Activated CD8-positive, alpha-beta memory T cell treated with anti-CD3 and anti-CD28 coated beads, Interleukin-2, amount 10 ng/mL, durations not matched to agents 7 days and 5 days (primary cell): ENCODE measurements around the gene CCDC87. TPM values are rescaled to one million over a fixed set of nuclear protein-coding genes. Genes with fewer than 3 reads are reported as not detected.
"Not testable (repeated sequence)": the region's sequence is repeated elsewhere in the genome, so short reads cannot be mapped to it uniquely, and the experiment has no call there.

ENCODE experiments used
- ATAC-seq: fragments of 150-1000 bp; cut with Tn5 transposase; one replicate; pipeline ENCODE4 v1.10.0; 2021; ENCODE audit warnings: moderate library complexity
- CTCF ChIA-PET: fragments of 350-600 bp; sonication (Branson Sonifier 250); formaldehyde crosslinking; loops from one replicate; lab custom pipeline; 2021; ENCODE audit warnings: antibody characterized with exemption; lab: Charles Lee
- DNase-seq: peaks from one replicate; pipeline ENCODE4 v3.0.0-alpha.2; 2020
- H3K27ac Mint-ChIP-seq: one replicate; pipeline ENCODE4 v1.8.0; 2021; ENCODE audit warnings: mild to moderate bottlenecking, mixed read lengths
- H3K27me3 Mint-ChIP-seq: one replicate; pipeline ENCODE4 v1.8.0; 2021; ENCODE audit warnings: mixed read lengths
- H3K36me3 Mint-ChIP-seq: one replicate; pipeline ENCODE4 v1.8.0; 2021; ENCODE audit warnings: mild to moderate bottlenecking, mixed read lengths
- H3K4me1 Mint-ChIP-seq: one replicate; pipeline ENCODE4 v1.8.0; 2021; ENCODE audit warnings: mixed read lengths
- H3K4me3 Mint-ChIP-seq: one replicate; pipeline ENCODE4 v1.8.0; 2021; ENCODE audit warnings: mild to moderate bottlenecking, moderate library complexity, mixed read lengths
- H3K9me3 Mint-ChIP-seq: one replicate; pipeline ENCODE4 v1.8.0; 2022; ENCODE audit warnings: low read depth, mixed read lengths
- total RNA-seq, 2 experiments: library from RNA; stranded (reverse); gene quantifications; one replicate each; pipeline ENCODE4 v1.2.3, GENCODE V29; 2021

CCDC87 gene, protein sequence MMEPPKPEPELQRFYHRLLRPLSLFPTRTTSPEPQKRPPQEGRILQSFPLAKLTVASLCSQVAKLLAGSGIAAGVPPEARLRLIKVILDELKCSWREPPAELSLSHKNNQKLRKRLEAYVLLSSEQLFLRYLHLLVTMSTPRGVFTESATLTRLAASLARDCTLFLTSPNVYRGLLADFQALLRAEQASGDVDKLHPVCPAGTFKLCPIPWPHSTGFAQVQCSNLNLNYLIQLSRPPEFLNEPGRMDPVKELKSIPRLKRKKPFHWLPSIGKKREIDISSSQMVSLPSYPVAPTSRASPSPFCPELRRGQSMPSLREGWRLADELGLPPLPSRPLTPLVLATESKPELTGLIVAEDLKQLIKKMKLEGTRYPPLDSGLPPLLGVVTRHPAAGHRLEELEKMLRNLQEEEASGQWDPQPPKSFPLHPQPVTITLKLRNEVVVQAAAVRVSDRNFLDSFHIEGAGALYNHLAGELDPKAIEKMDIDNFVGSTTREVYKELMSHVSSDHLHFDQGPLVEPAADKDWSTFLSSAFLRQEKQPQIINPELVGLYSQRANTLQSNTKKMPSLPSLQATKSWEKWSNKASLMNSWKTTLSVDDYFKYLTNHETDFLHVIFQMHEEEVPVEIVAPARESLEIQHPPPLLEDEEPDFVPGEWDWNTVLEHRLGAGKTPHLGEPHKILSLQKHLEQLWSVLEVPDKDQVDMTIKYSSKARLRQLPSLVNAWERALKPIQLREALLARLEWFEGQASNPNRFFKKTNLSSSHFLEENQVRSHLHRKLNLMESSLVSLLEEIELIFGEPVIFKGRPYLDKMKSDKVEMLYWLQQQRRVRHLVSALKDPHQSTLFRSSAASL
- under 1 TPM in 1 of 2 experiments, not detected in 1; 0.12 TPM for total RNA-seq

DNA sequence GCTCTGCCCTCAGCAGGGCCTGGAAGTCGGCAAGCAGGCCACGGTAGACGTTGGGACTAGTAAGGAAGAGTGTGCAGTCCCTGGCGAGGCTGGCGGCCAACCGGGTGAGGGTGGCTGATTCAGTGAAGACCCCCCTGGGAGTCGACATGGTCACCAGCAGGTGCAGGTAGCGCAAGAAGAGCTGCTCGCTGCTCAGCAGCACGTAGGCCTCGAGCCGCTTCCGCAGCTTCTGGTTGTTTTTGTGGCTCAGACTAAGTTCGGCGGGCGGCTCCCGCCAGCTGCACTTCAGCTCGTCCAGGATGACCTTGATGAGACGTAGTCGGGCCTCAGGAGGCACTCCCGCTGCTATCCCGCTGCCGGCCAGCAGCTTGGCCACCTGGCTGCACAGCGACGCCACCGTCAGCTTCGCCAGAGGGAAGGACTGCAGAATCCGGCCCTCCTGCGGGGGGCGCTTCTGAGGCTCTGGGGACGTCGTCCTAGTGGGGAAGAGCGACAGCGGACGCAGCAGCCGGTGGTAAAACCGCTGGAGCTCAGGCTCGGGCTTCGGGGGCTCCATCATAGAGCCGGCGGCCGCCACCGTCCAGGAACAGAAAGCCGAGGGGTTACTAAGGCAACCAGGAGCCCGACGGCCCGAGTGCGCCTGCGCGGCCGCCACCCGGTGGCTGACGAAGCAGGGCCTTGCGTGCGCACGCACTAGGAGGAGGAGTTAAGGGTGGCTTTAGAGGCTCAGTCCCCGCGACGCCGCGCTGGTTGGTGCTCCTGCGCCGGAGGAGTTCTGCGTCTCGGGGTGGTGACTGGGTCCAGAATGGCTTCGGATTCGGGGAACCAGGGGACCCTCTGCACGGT, at the start of gene CCDC87, which contains the start of gene CCS:
CCDC87 (minus strand) TSS at position 607 of the 846 bp plus-strand sequence; CDS start at position 559, 48 bp downstream.
CCS (plus strand) TSS at position 729 of the 846 bp plus-strand sequence; CDS start at position 806, 77 bp downstream.
- Mint-ChIP-seq H3K27ac (peak within 1 kb of the TSS; percentile 96), H3K4me1 (peaks cover 28% of the 10 kb centered on the region), H3K9me3 (no peaks in the 10 kb centered on the region), H3K4me3 (peak within 1 kb of the TSS; percentile 94), H3K27me3 (peaks cover 6% of the 10 kb centered on the region), H3K36me3 (no peaks in the 10 kb centered on the region)
- ATAC-seq (peak; percentile 98), DNase-seq (peak; percentile 99)
- CTCF ChIA-PET, result interaction anchor here (0.6 to 6.2 kb wide), 15 partner anchors 14 to 86 kb away, joined by 3 to 60 read pairs (median 4); partner anchors contain the start of genes ACTN3, RBM14, RBM4 and RBM4B

DNA sequence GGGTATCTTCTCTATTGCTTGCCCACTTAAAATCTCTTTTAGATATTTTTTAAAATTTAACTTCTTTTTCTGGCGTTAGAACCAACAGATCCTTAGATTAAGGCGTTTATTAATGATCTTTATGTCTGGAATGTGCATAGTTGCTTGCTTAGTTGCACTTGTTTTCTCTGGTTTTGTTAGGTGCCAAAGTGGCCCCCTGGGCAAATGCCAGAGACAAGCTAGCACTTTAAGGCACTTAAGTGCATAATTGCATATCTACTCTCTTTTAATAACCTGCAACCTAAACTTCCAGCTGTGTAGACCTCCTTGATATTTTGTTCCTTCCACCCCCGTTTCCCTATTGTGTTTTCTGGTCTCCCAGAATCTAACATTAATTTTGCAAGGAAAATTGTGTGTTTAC, 49.0 kb upstream of the CCDC87 start:
- Mint-ChIP-seq H3K27ac (no peak overlapping the region), H3K36me3 (peaks cover 76% of the 10 kb centered on the region), H3K27me3 (no peaks in the 10 kb centered on the region), H3K4me3 (peak overlapping the region; percentile 87), H3K9me3 (no peaks in the 10 kb centered on the region), H3K4me1 (peaks cover 84% of the 10 kb centered on the region)
- ATAC-seq, result no peak
- CTCF ChIA-PET, result interaction anchor here (1.3 to 1.7 kb wide), 3 partner anchors 36 to 49 kb away, joined by 3 to 5 read pairs (median 4); partner anchors contain the start of genes CCDC87, CCS and RBM4B
- no peak for DNase-seq

DNA sequence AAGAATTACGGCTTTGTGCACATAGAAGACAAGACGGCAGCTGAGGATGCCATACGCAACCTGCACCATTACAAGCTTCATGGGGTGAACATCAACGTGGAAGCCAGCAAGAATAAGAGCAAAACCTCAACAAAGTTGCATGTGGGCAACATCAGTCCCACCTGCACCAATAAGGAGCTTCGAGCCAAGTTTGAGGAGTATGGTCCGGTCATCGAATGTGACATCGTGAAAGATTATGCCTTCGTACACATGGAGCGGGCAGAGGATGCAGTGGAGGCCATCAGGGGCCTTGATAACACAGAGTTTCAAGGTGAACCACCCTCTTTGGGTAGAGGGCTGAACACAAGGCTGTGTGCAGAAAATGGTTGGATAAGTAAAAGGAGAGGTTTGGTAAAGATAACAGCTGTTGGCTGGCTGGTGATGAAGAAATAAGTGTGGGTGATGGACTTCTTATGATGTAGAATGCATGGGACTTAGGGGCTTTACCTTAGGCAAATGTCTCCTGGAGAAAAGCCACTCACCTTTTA, 47.0 kb upstream of the CCDC87 start:
- not testable (repeated sequence) for ATAC-seq, H3K27me3 Mint-ChIP-seq, H3K9me3 Mint-ChIP-seq, DNase-seq
- Mint-ChIP-seq H3K4me3 (peak overlapping the region; percentile 87), H3K27ac (peak overlapping the region; percentile 97), H3K4me1 (peaks cover 71% of the 10 kb centered on the region), H3K36me3 (peaks cover 62% of the 10 kb centered on the region)
- CTCF ChIA-PET, result interaction anchor here (1.7 to 3.1 kb wide), 3 partner anchors 11 to 201 kb away, joined by 4 to 19 read pairs (median 10); partner anchors contain the start of genes MRPL11 and RBM4B

DNA sequence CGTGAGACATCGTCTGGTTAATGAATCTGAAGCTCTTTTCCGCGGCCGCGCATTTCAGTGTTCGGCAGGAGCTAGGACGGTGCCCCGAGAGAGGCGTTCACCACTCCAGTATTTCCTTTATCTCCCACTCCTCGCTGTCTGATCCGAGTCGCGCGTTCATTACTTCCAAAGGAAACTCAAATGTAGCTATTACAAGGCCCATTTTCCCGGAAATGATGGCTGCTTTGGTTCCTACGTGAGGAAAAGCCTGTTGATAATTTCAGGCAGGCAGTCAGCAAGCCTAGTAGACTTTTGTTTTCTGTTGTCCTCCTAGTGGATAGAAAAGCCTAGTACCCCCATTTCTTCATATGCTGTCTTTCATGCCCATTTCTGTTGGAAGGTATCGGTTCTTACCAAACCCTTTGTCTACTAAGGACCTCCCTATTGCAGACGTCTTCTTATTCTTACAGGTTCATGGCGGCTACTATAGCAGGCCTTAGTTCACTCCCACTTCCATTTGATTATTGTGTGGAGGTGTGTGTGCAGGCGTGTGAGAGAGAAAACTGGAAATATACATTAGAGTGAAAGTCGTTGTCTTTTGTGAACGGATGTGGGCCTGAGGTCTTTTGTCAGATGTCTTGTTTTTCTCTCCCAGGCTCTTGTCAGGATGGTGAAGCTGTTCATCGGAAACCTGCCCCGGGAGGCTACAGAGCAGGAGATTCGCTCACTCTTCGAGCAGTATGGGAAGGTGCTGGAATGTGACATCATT, 46.4 kb upstream of the CCDC87 start:
- peaks cover 69% of the 10 kb centered on the region for H3K4me1 Mint-ChIP-seq
- CTCF ChIA-PET, result interaction anchor here (1.1 to 3.1 kb wide), 9 partner anchors 10 to 203 kb away, joined by 3 to 19 read pairs (median 6); partner anchors contain the start of genes DPP3, MRPL11, RBM14 and RBM4B
- peaks cover 61% of the 10 kb centered on the region for H3K36me3 Mint-ChIP-seq
- H3K27ac Mint-ChIP-seq, result peak overlapping the region; percentile 97
- no peaks in the 10 kb centered on the region for H3K9me3 Mint-ChIP-seq
- DNase-seq (peak; percentile 55), ATAC-seq (no peak)
- peak overlapping the region; percentile 87 for H3K4me3 Mint-ChIP-seq
- no peaks in the 10 kb centered on the region for H3K27me3 Mint-ChIP-seq

DNA sequence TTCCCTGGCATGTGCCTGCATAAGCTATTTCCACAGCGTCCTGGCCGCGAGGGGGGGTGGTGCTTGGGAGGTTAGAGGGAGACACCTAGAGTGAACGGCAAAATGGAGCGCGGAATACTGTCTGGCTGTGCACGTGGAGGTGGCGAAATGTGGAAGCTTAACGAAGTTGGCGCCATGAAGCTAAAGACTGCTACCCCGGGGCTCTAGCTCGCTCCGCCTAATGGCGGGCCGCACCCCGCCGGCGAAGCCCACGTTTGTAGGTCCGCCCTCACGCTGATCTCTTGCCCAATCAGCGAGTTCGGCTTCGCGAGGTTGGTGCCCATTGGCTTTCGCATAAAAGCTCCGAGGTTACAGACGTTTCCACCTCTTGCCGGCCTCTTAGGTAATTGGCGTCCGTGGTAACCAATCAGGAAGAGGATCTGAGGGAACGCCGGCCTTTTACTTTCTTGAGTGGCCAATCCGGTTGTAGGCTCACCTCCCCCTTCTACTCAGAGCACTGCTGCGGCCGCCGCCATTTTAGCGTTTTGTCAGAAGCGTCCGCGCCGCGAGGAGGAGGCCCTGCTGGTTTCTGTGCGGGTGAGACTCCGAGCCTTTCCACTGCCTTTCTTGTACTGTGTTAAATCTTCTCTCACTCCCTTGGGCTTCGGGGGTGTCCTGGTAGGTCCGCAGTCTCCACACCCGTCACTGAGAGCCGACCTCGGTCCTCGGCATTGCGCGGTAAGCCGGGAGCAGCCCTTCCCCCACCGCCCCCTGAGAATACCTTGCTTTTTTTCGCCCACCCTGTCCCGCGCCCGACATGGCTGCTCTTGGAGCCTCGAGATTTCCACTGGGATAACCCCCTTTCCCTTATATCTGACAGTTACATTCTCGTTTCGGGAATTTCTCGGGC, 45.6 kb upstream of the CCDC87 start, which contains the start of gene RBM4:
RBM4 (plus strand) TSS at position 527 of the 889 bp plus-strand sequence. CDS start 1,009 bp downstream, outside the sequence.
- peaks cover 58% of the 10 kb centered on the region for H3K36me3 Mint-ChIP-seq
- H3K27ac Mint-ChIP-seq, result peak within 1 kb of the TSS; percentile 97
- no peaks in the 10 kb centered on the region for H3K9me3 Mint-ChIP-seq
- H3K4me3 Mint-ChIP-seq, result peak within 1 kb of the TSS; percentile 87
- H3K4me1 Mint-ChIP-seq, result peaks cover 61% of the 10 kb centered on the region
- CTCF ChIA-PET, result interaction anchor here (0.8 to 3.1 kb wide), 20 partner anchors 8 to 990 kb away, joined by 3 to 19 read pairs (median 5); partner anchors contain the start of genes ACTN3, CCDC87, CCS and DPP3
- peak; percentile 99 for DNase-seq
- no peaks in the 10 kb centered on the region for H3K27me3 Mint-ChIP-seq
- ATAC-seq, result peak; percentile 97

DNA sequence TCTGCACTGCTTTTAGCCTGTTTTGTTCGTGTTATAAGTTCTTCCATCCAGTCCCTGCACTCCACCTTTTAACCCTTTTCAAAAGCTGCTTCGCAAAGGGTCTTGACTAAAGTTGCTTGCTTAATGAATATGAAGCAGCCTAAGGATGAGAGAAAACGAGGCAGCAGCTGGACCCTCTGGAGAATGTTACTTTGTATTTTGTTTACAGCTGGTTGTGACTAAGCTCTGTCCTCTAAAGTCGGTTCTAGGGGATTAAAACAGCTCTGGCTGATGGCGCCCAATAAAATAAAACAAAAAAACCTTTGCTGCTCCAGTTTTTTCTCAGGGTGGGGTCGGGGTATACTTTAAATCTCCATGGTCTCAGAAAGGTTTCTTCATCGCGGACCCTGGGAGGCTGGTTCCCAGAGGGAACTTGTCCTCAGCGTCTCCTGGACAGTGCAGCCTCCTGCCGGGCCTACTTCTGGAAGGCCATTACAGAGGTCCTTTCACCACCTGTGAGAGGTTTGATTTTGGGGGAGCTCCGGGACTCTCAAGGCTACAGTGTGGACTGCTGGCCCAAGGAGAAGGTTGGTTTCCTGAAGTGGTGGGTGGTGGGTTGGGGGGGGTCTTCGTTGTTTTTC, 44.8 kb upstream of the CCDC87 start:
- H3K36me3 Mint-ChIP-seq, result peaks cover 52% of the 10 kb centered on the region

DNA sequence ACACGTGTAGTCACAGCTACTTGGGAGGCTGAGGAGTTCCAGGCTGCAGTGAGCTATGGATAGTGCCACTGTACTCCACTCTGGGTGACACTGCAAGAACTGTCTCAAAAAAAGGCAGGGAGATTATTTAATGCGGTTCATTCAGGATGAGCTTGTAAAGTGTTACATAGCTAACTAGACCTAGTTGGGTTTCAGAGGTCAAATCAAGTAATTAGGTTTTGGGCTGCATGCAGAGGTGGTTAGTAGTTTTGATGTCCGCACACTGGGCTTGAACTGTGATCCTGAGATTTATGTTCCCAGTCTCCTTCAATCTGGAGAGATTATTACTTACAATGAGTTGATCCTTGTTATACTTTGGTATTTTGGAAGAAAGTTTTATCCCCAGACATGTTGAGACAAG, 43.5 kb upstream of the CCDC87 start:
- H3K27me3 Mint-ChIP-seq, result no peaks in the 10 kb centered on the region
- no peak overlapping the region for H3K4me3 Mint-ChIP-seq
- no peaks in the 10 kb centered on the region for H3K9me3 Mint-ChIP-seq
- peak overlapping the region; percentile 97 for H3K27ac Mint-ChIP-seq
- peaks cover 47% of the 10 kb centered on the region for H3K4me1 Mint-ChIP-seq
- CTCF ChIA-PET, result interaction anchor here (0.7 to 3.0 kb wide), 3 partner anchors 13 to 250 kb away, joined by 3 to 16 read pairs (median 15); partner anchors contain the start of gene RBM14
- H3K36me3 Mint-ChIP-seq, result peaks cover 50% of the 10 kb centered on the region
- DNase-seq, result no peak
- ATAC-seq, result no peak

More for the DNA sequence above, 44.8 kb upstream of the CCDC87 start:
- DNase-seq (no peak), ATAC-seq (no peak)
- CTCF ChIA-PET, result interaction anchor here (0.8 to 3.1 kb wide), 19 partner anchors 8 to 991 kb away, joined by 3 to 19 read pairs (median 5); partner anchors contain the start of genes ACTN3, CCDC87, CCS and DPP3
- H3K27ac Mint-ChIP-seq, result peak overlapping the region; percentile 97
- H3K4me3 Mint-ChIP-seq, result peak overlapping the region; percentile 87
- H3K4me1 Mint-ChIP-seq, result peaks cover 53% of the 10 kb centered on the region
- no peaks in the 10 kb centered on the region for H3K9me3 Mint-ChIP-seq
- no peaks in the 10 kb centered on the region for H3K27me3 Mint-ChIP-seq

DNA sequence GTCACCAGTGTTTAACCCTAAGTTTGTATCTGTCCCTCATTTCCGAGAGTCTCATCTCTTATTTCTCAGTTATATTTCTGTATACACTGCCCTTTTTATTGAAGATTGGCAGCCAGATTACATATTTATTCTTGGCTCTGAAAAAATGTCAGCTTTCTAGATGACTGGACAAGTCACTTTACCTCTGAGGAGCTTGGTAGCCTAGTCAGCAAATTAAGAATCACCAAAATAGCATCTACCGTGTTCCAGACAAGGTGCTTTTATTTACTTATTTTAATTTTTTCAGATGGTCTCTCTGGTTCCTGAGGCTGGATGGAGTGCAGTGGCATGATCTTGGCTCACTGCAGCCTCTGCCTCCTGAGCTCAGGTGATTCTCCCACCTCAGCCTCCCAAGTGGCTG, 40.1 kb upstream of the CCDC87 start:
- Mint-ChIP-seq H3K4me1 (peaks cover 27% of the 10 kb centered on the region), H3K27me3 (no peaks in the 10 kb centered on the region), H3K27ac (no peak overlapping the region), H3K36me3 (peaks cover 48% of the 10 kb centered on the region), H3K4me3 (no peak overlapping the region), H3K9me3 (no peaks in the 10 kb centered on the region)
- CTCF ChIA-PET, result no interaction called here
- DNase-seq, result no peak
- no peak for ATAC-seq

DNA sequence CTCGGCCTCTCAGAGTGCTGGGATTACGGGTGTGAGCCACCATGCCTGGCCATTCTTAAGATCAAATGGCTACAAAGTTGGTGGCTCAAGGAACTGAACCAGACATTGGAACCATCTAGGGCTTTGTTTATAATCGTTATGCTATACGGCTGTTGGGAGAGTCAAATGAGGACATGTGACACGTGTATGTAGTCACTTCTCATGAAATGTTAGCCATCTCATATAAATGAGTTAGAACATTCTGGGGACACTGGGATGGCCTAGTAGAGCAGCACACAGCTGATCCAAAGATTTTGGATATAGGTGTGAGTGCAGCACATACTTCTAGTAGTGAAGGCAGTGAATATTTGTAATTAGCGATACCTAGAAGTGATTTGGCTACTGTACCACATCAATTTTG, 39.0 kb upstream of the CCDC87 start:
- H3K9me3 Mint-ChIP-seq, result no peaks in the 10 kb centered on the region
- H3K27me3 Mint-ChIP-seq, result no peaks in the 10 kb centered on the region
- no peak overlapping the region for H3K4me3 Mint-ChIP-seq
- H3K27ac Mint-ChIP-seq, result no peak overlapping the region
- DNase-seq (no peak), ATAC-seq (no peak)
- peaks cover 24% of the 10 kb centered on the region for H3K4me1 Mint-ChIP-seq
- H3K36me3 Mint-ChIP-seq, result peaks cover 57% of the 10 kb centered on the region
- CTCF ChIA-PET, result no interaction called here

DNA sequence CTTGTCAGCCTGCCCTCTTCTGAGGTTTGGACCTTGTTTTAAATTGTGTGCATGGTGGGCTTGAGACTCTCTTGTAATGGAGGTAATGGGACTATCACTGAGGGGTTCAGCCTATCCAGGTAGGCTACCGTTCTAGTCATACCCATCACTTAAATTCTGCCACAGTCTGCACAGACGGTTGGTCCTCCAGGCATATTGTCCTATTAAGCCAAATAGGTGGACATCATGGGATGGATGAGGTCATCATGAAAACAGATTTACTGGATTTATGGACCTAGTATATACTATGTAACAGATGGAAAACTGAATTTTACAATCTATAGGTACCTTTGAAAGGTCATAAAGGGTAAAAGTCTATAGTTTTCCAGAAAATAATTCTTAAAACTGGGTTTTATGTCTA, 36.5 kb upstream of the CCDC87 start:
- ATAC-seq, result no peak
- no peak for DNase-seq
- no peaks in the 10 kb centered on the region for H3K27me3 Mint-ChIP-seq
- no peak overlapping the region for H3K4me3 Mint-ChIP-seq
- peaks cover 14% of the 10 kb centered on the region for H3K4me1 Mint-ChIP-seq
- no peaks in the 10 kb centered on the region for H3K9me3 Mint-ChIP-seq
- H3K27ac Mint-ChIP-seq, result no peak overlapping the region
- CTCF ChIA-PET, result interaction anchor here (1.2 to 1.9 kb wide), 4 partner anchors 8 to 13 kb away, joined by 4 to 10 read pairs (median 4); partner anchors contain the start of genes RBM14 and RBM4
- peaks cover 66% of the 10 kb centered on the region for H3K36me3 Mint-ChIP-seq
